ENCODE results near the gene RGS21. TPM values are rescaled to one million over a fixed set of nuclear protein-coding genes. Genes with fewer than 3 reads are reported as not detected.
"Not testable (repeated sequence)": the region's sequence is repeated elsewhere in the genome, so short reads cannot be mapped to it uniquely, and the experiment has no call there.

The RGS21 gene
- total RNA-seq, 1 experiment from 2014 or later, result not detected

DNA sequence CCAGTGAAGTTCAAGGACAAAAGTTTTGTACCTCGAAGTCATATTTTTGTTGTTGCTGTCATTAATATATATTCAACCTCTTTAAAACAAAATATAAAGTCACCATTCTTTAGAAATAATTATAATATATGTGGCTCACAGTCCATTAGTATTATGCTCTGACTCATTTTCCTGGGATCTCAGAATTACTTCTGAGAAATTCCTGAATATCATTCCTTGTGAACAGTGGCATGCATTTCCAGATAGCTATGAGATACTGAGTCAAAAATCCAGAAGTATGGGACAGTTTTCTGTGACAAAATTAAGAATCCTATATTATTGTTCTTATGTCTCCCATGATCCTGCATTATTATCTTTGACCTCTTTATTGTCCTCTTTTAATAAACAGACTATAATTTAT, 13.8 kb upstream of the RGS21 start:
- TF ChIP-seq EZH2 (IDR thresholded peaks at IDR 0.05), result no peak
- no peak for TF ChIP-seq FOSL1 (IDR thresholded peaks at IDR 0.05; ENCODE audit: low read depth)
- TF ChIP-seq SP1 (IDR thresholded peaks at IDR 0.05; ENCODE audit: low read depth), result no peak
- TF ChIP-seq CBX3 (IDR thresholded peaks at IDR 0.05; ENCODE audit: low read depth), result no peak
- no peak for TF ChIP-seq RAD21 (IDR thresholded peaks at IDR 0.05; ENCODE audit: low read depth)
- TF ChIP-seq TCF7L2 (IDR thresholded peaks at IDR 0.05; ENCODE audit: borderline replicate concordance, extremely low read depth, insufficient read depth, insufficient read length), result no peak
- TF ChIP-seq, protein P1, sequence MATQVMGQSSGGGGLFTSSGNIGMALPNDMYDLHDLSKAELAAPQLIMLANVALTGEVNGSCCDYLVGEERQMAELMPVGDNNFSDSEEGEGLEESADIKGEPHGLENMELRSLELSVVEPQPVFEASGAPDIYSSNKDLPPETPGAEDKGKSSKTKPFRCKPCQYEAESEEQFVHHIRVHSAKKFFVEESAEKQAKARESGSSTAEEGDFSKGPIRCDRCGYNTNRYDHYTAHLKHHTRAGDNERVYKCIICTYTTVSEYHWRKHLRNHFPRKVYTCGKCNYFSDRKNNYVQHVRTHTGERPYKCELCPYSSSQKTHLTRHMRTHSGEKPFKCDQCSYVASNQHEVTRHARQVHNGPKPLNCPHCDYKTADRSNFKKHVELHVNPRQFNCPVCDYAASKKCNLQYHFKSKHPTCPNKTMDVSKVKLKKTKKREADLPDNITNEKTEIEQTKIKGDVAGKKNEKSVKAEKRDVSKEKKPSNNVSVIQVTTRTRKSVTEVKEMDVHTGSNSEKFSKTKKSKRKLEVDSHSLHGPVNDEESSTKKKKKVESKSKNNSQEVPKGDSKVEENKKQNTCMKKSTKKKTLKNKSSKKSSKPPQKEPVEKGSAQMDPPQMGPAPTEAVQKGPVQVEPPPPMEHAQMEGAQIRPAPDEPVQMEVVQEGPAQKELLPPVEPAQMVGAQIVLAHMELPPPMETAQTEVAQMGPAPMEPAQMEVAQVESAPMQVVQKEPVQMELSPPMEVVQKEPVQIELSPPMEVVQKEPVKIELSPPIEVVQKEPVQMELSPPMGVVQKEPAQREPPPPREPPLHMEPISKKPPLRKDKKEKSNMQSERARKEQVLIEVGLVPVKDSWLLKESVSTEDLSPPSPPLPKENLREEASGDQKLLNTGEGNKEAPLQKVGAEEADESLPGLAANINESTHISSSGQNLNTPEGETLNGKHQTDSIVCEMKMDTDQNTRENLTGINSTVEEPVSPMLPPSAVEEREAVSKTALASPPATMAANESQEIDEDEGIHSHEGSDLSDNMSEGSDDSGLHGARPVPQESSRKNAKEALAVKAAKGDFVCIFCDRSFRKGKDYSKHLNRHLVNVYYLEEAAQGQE (IDR thresholded peaks at IDR 0.05; ENCODE audit: low read depth), result no peak
- TF ChIP-seq ELF1 (IDR thresholded peaks at IDR 0.05; ENCODE audit: borderline replicate concordance, low read depth), result no peak
- TF ChIP-seq, protein P2, sequence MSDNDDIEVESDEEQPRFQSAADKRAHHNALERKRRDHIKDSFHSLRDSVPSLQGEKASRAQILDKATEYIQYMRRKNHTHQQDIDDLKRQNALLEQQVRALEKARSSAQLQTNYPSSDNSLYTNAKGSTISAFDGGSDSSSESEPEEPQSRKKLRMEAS (IDR thresholded peaks at IDR 0.05), result no peak
- no peak for TF ChIP-seq POLR2AphosphoS5 (IDR thresholded peaks at IDR 0.05; ENCODE audit: low read depth, low read length)
- TF ChIP-seq, protein P3, sequence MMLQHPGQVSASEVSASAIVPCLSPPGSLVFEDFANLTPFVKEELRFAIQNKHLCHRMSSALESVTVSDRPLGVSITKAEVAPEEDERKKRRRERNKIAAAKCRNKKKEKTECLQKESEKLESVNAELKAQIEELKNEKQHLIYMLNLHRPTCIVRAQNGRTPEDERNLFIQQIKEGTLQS (IDR thresholded peaks at IDR 0.05), result no peak
- TF ChIP-seq ZFX (IDR thresholded peaks at IDR 0.05), result no peak
- TF ChIP-seq EZH2phosphoT487 (IDR thresholded peaks at IDR 0.05; ENCODE audit: borderline replicate concordance), result no peak
- no peak for TF ChIP-seq SRF (IDR thresholded peaks at IDR 0.05; ENCODE audit: low read depth)
- H3K9me3 ChIP-seq (ENCODE audit: control insufficient read depth in 1 of 2, insufficient read depth in 1 of 2, low read depth in 1 of 2, low read length in 2 of 2), result no peaks in the 10 kb centered on the region
- CTCF ChIA-PET, result interaction anchor here (0.6 kb wide), 1 partner anchor 1462 kb away, joined by 3 read pairs; no protein-coding TSS in a partner anchor
- no peaks in the 10 kb centered on the region for H3K9me2 ChIP-seq (ENCODE audit: insufficient read depth)
- H3K27me3 ChIP-seq (ENCODE audit: insufficient read depth, low read length), result no peaks in the 10 kb centered on the region
- H3K4me3 ChIP-seq (replicated peaks in 1 of 2; ENCODE audit: low read depth in 1 of 2, low read length in 2 of 2), result no peak overlapping the region
- intact Hi-C loops (cut with micrococcal nuclease), result no loop called here
- DNase-seq (ENCODE audit: low read depth, low spot score) (no peak), ATAC-seq (no peak)
- BruUV-seq (replicated peaks), result no TSS peak
- H3K79me2 ChIP-seq (ENCODE audit: insufficient read depth, low read length), result no peaks in the 10 kb centered on the region
- POLR2A ChIA-PET, result no interaction called here
- H3K4me2 ChIP-seq (ENCODE audit: low read length), result no peak overlapping the region
- H3K9ac ChIP-seq (ENCODE audit: low read length), result no peak overlapping the region
- RAD21 ChIA-PET (ENCODE audit: low non-redundant PET in 1 of 2, low total read pairs in 2 of 2, uncharacterized antibody in 2 of 2, unreplicated experiment in 2 of 2), result no interaction called here
- H3K27ac ChIP-seq (ENCODE audit: low read depth, low read length), result no peak overlapping the region
- H3K4me1 ChIP-seq (ENCODE audit: control insufficient read depth in 1 of 2, insufficient read depth in 2 of 2, low read length in 2 of 2), result no peaks in the 10 kb centered on the region
- no peak overlapping the region for H2AFZ ChIP-seq (ENCODE audit: low read depth, low read length, poor library complexity, severe bottlenecking)
- H3K36me3 ChIP-seq (ENCODE audit: control insufficient read depth in 1 of 2, insufficient read depth in 2 of 2, low read length in 2 of 2), result no peaks in the 10 kb centered on the region
- no peaks in the 10 kb centered on the region for H4K20me1 ChIP-seq (ENCODE audit: insufficient read depth)

GRCh38 chr1:192308314-192308713, 8.5 kb upstream of the RGS21 start:
- H3K4me3 ChIP-seq (replicated peaks in 1 of 2; ENCODE audit: low read depth in 1 of 2, low read length in 2 of 2); H3K36me3 ChIP-seq (ENCODE audit: control insufficient read depth in 1 of 2, insufficient read depth in 2 of 2, low read length in 2 of 2); intact Hi-C loops (cut with micrococcal nuclease); H2AFZ ChIP-seq (ENCODE audit: low read depth, low read length, poor library complexity, severe bottlenecking); H4K20me1 ChIP-seq (ENCODE audit: insufficient read depth); H3K27ac ChIP-seq (ENCODE audit: low read depth, low read length); H3K4me1 ChIP-seq (ENCODE audit: control insufficient read depth in 1 of 2, insufficient read depth in 2 of 2, low read length in 2 of 2); H3K4me2 ChIP-seq (ENCODE audit: low read length); H3K9me3 ChIP-seq (ENCODE audit: control insufficient read depth in 1 of 2, insufficient read depth in 1 of 2, low read depth in 1 of 2, low read length in 2 of 2); CTCF ChIA-PET; H3K79me2 ChIP-seq (ENCODE audit: insufficient read depth, low read length); H3K9me2 ChIP-seq (ENCODE audit: insufficient read depth); BruUV-seq (replicated peaks); RAD21 ChIA-PET (ENCODE audit: low non-redundant PET in 1 of 2, low total read pairs in 2 of 2, uncharacterized antibody in 2 of 2, unreplicated experiment in 2 of 2); ATAC-seq; H3K9ac ChIP-seq (ENCODE audit: low read length); DNase-seq (ENCODE audit: low read depth, low spot score); POLR2A ChIA-PET; H3K27me3 ChIP-seq (ENCODE audit: insufficient read depth, low read length): not testable (repeated sequence)
